Neural cell (in vitro differentiated cells): ENCODE measurements around the gene SPTBN1. TPM values are rescaled to one million over a fixed set of nuclear protein-coding genes. Genes with fewer than 3 reads are reported as not detected.

Source experiments
- H2AFZ ChIP-seq: fragments of 200-600, 300-800 bp; sonication (generic), shearing (Covaris generic); 2 replicates; pipeline ENCODE4 v1.6.0; 2014; ENCODE audit warnings: low read depth, mild to moderate bottlenecking, antibody characterized with exemption, low read length, moderate library complexity
- H3F3A ChIP-seq: fragments of 200-600 bp; shearing (Covaris generic); 2 replicates; pipeline ENCODE4 v1.6.1; 2016; ENCODE audit warnings: mild to moderate bottlenecking, moderate library complexity, mixed read lengths, antibody characterized with exemption, low read length; ENCODE audit not compliant: insufficient read depth, poor library complexity, severe bottlenecking
- H3K27ac ChIP-seq: fragments of 200-600, 300-800 bp; sonication (generic), shearing (Covaris generic); 2 replicates; pipeline ENCODE4 v1.5.1; 2014; ENCODE audit warnings: mild to moderate bottlenecking, low read length, moderate library complexity
- H3K27me3 ChIP-seq: fragments of 300-800, 200-600 bp; sonication (generic), shearing (Covaris generic); 2 replicates; pipeline ENCODE4 v1.6.0; 2014; ENCODE audit warnings: mild to moderate bottlenecking, low read depth, low read length, moderate library complexity; ENCODE audit not compliant: insufficient read depth
- H3K36me3 ChIP-seq: fragments of 300-800, 200-600 bp; sonication (generic), shearing (Covaris generic); 2 replicates; pipeline ENCODE4 v1.5.1; 2014; ENCODE audit warnings: mild to moderate bottlenecking, antibody characterized with exemption, low read length, moderate library complexity; ENCODE audit not compliant: insufficient read depth
- H3K4me2 ChIP-seq: fragments of 300-800, 200-600 bp; sonication (generic), shearing (Covaris generic); 2 replicates; pipeline ENCODE4 v1.6.0; 2014; ENCODE audit warnings: mild to moderate bottlenecking, low read length
- H3K4me3 ChIP-seq: fragments of 300-800, 200-600 bp; sonication (generic), shearing (Covaris generic); 2 replicates; pipeline ENCODE4 v1.5.1; 2014; ENCODE audit warnings: mild to moderate bottlenecking, low read length, moderate library complexity
- H3K79me2 ChIP-seq: fragments of 200-600 bp; shearing (Covaris generic); replicated peaks from 2 replicates; pipeline ENCODE4 v1.6.0; 2014; ENCODE audit warnings: mild to moderate bottlenecking, low read length, moderate library complexity; ENCODE audit not compliant: insufficient read depth
- H3K9ac ChIP-seq: fragments of 300-800, 200-600 bp; sonication (generic), shearing (Covaris generic); 2 replicates; pipeline ENCODE4 v1.6.1; 2016; ENCODE audit warnings: mild to moderate bottlenecking, low read length, mixed read lengths
- H3K9me2 ChIP-seq: fragments of 200-600 bp; shearing (Covaris generic); 2 replicates; pipeline ENCODE4 v1.6.1; 2016; ENCODE audit warnings: mild to moderate bottlenecking, low read length, mixed read lengths; ENCODE audit not compliant: insufficient read depth
- H3K9me3 ChIP-seq: fragments of 200-600, 300-800 bp; sonication (generic), shearing (Covaris generic); 2 replicates; pipeline ENCODE4 v1.6.1; 2016; ENCODE audit warnings: mild to moderate bottlenecking, mixed run types, low read length, moderate library complexity, mixed read lengths
- H4K20me1 ChIP-seq: fragments of 200-600 bp; shearing (Covaris generic); 2 replicates; pipeline ENCODE4 v1.6.1; 2016; ENCODE audit warnings: mild to moderate bottlenecking, mixed run types; ENCODE audit not compliant: insufficient read depth
- CTCF ChIP-seq: fragments of 450-650 bp; IDR thresholded peaks from 2 replicates; pipeline ENCODE4 v1.5.1; 2014; ENCODE audit warnings: antibody characterized with exemption, mild to moderate bottlenecking, moderate library complexity; ENCODE audit not compliant: poor library complexity, severe bottlenecking
- EP300 ChIP-seq: fragments of 450-650 bp; conservative IDR thresholded peaks from 2 replicates; pipeline ENCODE4 v1.6.1; 2014; ENCODE audit warnings: antibody characterized with exemption, mild to moderate bottlenecking, moderate library complexity; ENCODE audit not compliant: poor library complexity, severe bottlenecking
- EZH2 ChIP-seq: fragments of 200-600, 300-800 bp; shearing (Covaris generic), sonication (generic); IDR thresholded peaks from 2 replicates; pipeline ENCODE4 v1.6.1; 2014; ENCODE audit warnings: antibody characterized with exemption, low read length, borderline replicate concordance, mild to moderate bottlenecking; ENCODE audit not compliant: insufficient read depth, poor library complexity, severe bottlenecking
- MXI1 ChIP-seq: fragments of 450-650 bp; conservative IDR thresholded peaks from 2 replicates; pipeline ENCODE4 v1.6.1; 2014; ENCODE audit warnings: antibody characterized with exemption, mild to moderate bottlenecking; ENCODE audit not compliant: poor library complexity, severe bottlenecking
- POLR2AphosphoS5 ChIP-seq: IDR thresholded peaks from 2 replicates; pipeline ENCODE4 v1.6.1; 2012
- RAD21 ChIP-seq: fragments of 450-650 bp; conservative IDR thresholded peaks from 2 replicates; pipeline ENCODE4 v1.6.1; 2014; ENCODE audit warnings: antibody characterized with exemption, mild to moderate bottlenecking, moderate library complexity
- REST ChIP-seq: IDR thresholded peaks from 2 replicates; pipeline ENCODE4 v1.6.1; 2012; ENCODE audit warnings: borderline replicate concordance
- SMC3 ChIP-seq: fragments of 450-650 bp; conservative IDR thresholded peaks from 2 replicates; pipeline ENCODE4 v1.6.1; 2014; ENCODE audit warnings: antibody characterized with exemption, mild to moderate bottlenecking, moderate library complexity; ENCODE audit not compliant: poor library complexity
- TAF1 ChIP-seq: IDR thresholded peaks from 2 replicates; pipeline ENCODE4 v1.6.1; 2012; ENCODE audit warnings: low read depth
- polyA plus RNA-seq: library from polyadenylated mRNA; depleted of rRNA; stranded (reverse); fragments of >200 nt; gene quantifications from 2 replicates; pipeline ENCODE4 v1.2.3, GENCODE V29; 2014

Gene SPTBN1
- polyA plus RNA-seq, 1 donor from 2014 or later = 92.1 TPM

- TF ChIP-seq MXI1 = no peak
- TF ChIP-seq SMC3 = no peak
- no peak for TF ChIP-seq TAF1
- TF ChIP-seq POLR2AphosphoS5 = no peak
- TF ChIP-seq RAD21 = no peak
- TF ChIP-seq REST = no peak
- no peak for TF ChIP-seq EP300
- no peak for TF ChIP-seq EZH2
- no peak for TF ChIP-seq CTCF
- Histone ChIP-seq H3K27me3 (no peaks in the 10 kb centered on the region), H3K79me2 (peaks cover 32% of the 10 kb centered on the region), H3F3A (peaks cover 3% of the 10 kb centered on the region), H2AFZ (no peak overlapping the region), H3K4me3 (no peak overlapping the region), H3K9me3 (no peaks in the 10 kb centered on the region), H3K4me2 (no peak overlapping the region), H3K9me2 (no peaks in the 10 kb centered on the region), H3K36me3 (no peaks in the 10 kb centered on the region), H4K20me1 (peaks cover 6% of the 10 kb centered on the region), H3K27ac (no peak overlapping the region), H3K9ac (no peak overlapping the region)
These were observed 112.8 kb downstream of the SPTBN1 start for GRCh38 chr2:54568876-54569321.

DNA sequence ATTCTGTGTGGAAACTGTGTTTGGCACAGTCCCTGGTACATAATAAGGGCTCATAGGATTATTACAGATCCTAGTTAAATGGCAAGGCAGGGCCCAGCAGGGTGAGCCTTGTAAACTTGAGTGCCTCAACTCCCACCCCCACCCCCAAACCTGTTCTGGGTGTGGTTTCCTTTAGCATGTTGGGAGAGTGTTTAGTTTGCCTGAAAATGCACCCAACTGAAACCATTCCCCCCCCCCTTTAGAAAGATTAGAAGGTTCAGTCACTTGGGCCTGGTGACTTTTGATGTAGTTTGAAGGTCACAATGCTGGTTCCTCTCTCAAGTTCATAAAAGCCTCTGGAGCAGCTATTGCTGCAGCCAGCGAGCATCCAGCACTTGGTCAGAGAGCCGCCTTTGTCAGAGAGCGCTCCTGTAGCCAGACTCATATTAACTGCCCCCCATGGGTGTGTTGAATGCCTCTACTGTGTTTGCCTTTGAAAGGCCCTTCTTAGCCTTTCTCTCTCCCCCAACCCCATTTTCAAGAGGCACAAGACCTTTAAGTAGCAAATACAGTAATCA, 113.7 kb downstream of the SPTBN1 start:
- Histone ChIP-seq H4K20me1 (peaks cover 6% of the 10 kb centered on the region), H2AFZ (no peak overlapping the region), H3K27me3 (no peaks in the 10 kb centered on the region), H3K36me3 (no peaks in the 10 kb centered on the region), H3K4me2 (no peak overlapping the region), H3K9me2 (no peaks in the 10 kb centered on the region), H3K9ac (no peak overlapping the region), H3F3A (peaks cover 3% of the 10 kb centered on the region), H3K27ac (no peak overlapping the region), H3K9me3 (no peaks in the 10 kb centered on the region), H3K4me3 (no peak overlapping the region), H3K79me2 (peaks cover 26% of the 10 kb centered on the region)
- no peak for TF ChIP-seq REST
- no peak for TF ChIP-seq MXI1
